Lower lobe of right lung (tissue), 2 donors: Measurements from ENCODE around the gene ASB18. TPM values are rescaled to one million over a fixed set of nuclear protein-coding genes. Genes with fewer than 3 reads are reported as not detected.
A peak's percentile ranks its signal among the peaks of the same experiment; 100 is the strongest.

Experiments used
- ATAC-seq, 2 donors: fragments of 200-7000 bp; cut with Tn5 transposase; one replicate each; pipeline ENCODE4 v1.9.1; 2020 to 2022; ENCODE audit warnings: mild to moderate bottlenecking in 2 of 2, moderate library complexity in 2 of 2
- DNase-seq: peaks from one replicate; pipeline ENCODE4 v3.0.0-alpha.2; 2020
- H3K27ac ChIP-seq: fragments of 200-600 bp; one replicate; pipeline ENCODE4 v1.8.0; 2022
- H3K27me3 ChIP-seq: fragments of 200-600 bp; one replicate; pipeline ENCODE4 v1.8.0; 2022; ENCODE audit warnings: low read depth
- H3K36me3 ChIP-seq: fragments of 200-600 bp; one replicate; pipeline ENCODE4 v1.8.0; 2022; ENCODE audit warnings: mild to moderate bottlenecking
- H3K4me1 ChIP-seq: fragments of 200-600 bp; one replicate; pipeline ENCODE4 v1.8.0; 2022
- H3K4me3 ChIP-seq: fragments of 200-600 bp; one replicate; pipeline ENCODE4 v1.8.0; 2022; ENCODE audit warnings: mild to moderate bottlenecking
- H3K9me3 ChIP-seq: fragments of 200-600 bp; one replicate; pipeline ENCODE4 v1.8.0; 2022
- CTCF ChIP-seq: fragments of 200-600 bp; IDR thresholded peaks from one replicate; pipeline ENCODE4 v1.8.0; 2022; ENCODE audit warnings: antibody characterized with exemption, mild to moderate bottlenecking
- intact Hi-C: fragments of 100-400 bp; cut with DNase I; formaldehyde crosslinking; loops from one replicate; pipeline ENCODE4 v1.11.0; 2022
- total RNA-seq: library from RNA; stranded (reverse); fragmentation: NEBNext Ultra II Directional; extraction: Animal tissue kit (Norgen Biotek cat#: 25700); gene quantifications from one replicate; pipeline ENCODE4 v1.2.1, GENCODE V29; 2021
- donor health status: DM: no; HTN: yes; CAD: no; lungs with severe emphysema.

Gene ASB18
- total RNA-seq, 1 donor from 2014 or later = not detected

- Histone ChIP-seq H3K4me1 (peaks cover 53% of the 10 kb centered on the region), H3K4me3 (peak overlapping the region; percentile 42), H3K36me3 (no peaks in the 10 kb centered on the region), H3K27me3 (peaks cover 96% of the 10 kb centered on the region), H3K27ac (no peak overlapping the region), H3K9me3 (no peaks in the 10 kb centered on the region)
- DNase-seq (no peak), ATAC-seq (peak in 1 of 2 donors; percentile 5)
- TF ChIP-seq CTCF = no peak
- intact Hi-C loops = no loop called here
Observed at GRCh38 chr2:236164201-236164924, 99.8 kb downstream of the ASB18 start.

GRCh38 chr2:236163471-236164200 is 100.6 kb downstream of the ASB18 start:
- Histone ChIP-seq H3K36me3 (no peaks in the 10 kb centered on the region), H3K4me1 (peaks cover 46% of the 10 kb centered on the region), H3K27me3 (peaks cover 96% of the 10 kb centered on the region), H3K4me3 (peak overlapping the region; percentile 42), H3K27ac (no peak overlapping the region), H3K9me3 (no peaks in the 10 kb centered on the region)
- intact Hi-C loops = no loop called here
- DNase-seq = no peak
- TF ChIP-seq CTCF = no peak
- peak in 1 of 2 donors; percentile 4 for ATAC-seq

- Histone ChIP-seq H3K4me1 (peaks cover 40% of the 10 kb centered on the region), H3K27ac (no peak overlapping the region), H3K36me3 (no peaks in the 10 kb centered on the region), H3K27me3 (peaks cover 92% of the 10 kb centered on the region), H3K4me3 (no peak overlapping the region), H3K9me3 (no peaks in the 10 kb centered on the region)
- TF ChIP-seq CTCF = no peak
- intact Hi-C loops = no loop called here
- ATAC-seq (no peak), DNase-seq (no peak)
Observed at GRCh38 chr2:236162882-236163470, 101.2 kb downstream of the ASB18 start.

- H3K9me3 ChIP-seq = no peaks in the 10 kb centered on the region
- intact Hi-C loops = no loop called here
- no peak for TF ChIP-seq CTCF
- peaks cover 33% of the 10 kb centered on the region for H3K4me1 ChIP-seq
- peaks cover 85% of the 10 kb centered on the region for H3K27me3 ChIP-seq
- H3K27ac ChIP-seq = no peak overlapping the region
- no peak for DNase-seq
- no peak for ATAC-seq
- no peak overlapping the region for H3K4me3 ChIP-seq
- H3K36me3 ChIP-seq = no peaks in the 10 kb centered on the region
Observed at GRCh38 chr2:236162031-236162845, 102.0 kb downstream of the ASB18 start.

- Histone ChIP-seq H3K4me3 (no peak overlapping the region), H3K27me3 (peaks cover 78% of the 10 kb centered on the region), H3K27ac (no peak overlapping the region), H3K36me3 (no peaks in the 10 kb centered on the region), H3K9me3 (no peaks in the 10 kb centered on the region), H3K4me1 (peaks cover 26% of the 10 kb centered on the region)
- intact Hi-C loops = no loop called here
- no peak for ATAC-seq
- no peak for TF ChIP-seq CTCF
- DNase-seq = no peak
Observed at GRCh38 chr2:236161531-236161930, 102.7 kb downstream of the ASB18 start.
